Endodermal cell (in vitro differentiated cells): ENCODE measurements around the gene TTC13. TPM values are rescaled to one million over a fixed set of nuclear protein-coding genes. Genes with fewer than 3 reads are reported as not detected.

ENCODE experiments used
- DNase-seq: peaks from one replicate; pipeline ENCODE4 v3.0.0-alpha.2; 2017
- H3K27ac ChIP-seq: 2 replicates; pipeline ENCODE4 v1.5.1; 2013; ENCODE audit warnings: mild to moderate bottlenecking, low read depth, low read length, moderate library complexity
- H3K27me3 ChIP-seq: 2 replicates; pipeline ENCODE4 v1.6.1; 2013; ENCODE audit warnings: mild to moderate bottlenecking, low read length, moderate library complexity; ENCODE audit not compliant: insufficient read depth, control insufficient read depth, poor library complexity, severe bottlenecking
- H3K36me3 ChIP-seq: 2 replicates; pipeline ENCODE4 v1.7.0; 2013; ENCODE audit warnings: mild to moderate bottlenecking, low read length, moderate library complexity; ENCODE audit not compliant: control insufficient read depth, insufficient read depth
- H3K4me1 ChIP-seq: one replicate; pipeline ENCODE4 v1.7.0; 2013; ENCODE audit warnings: low read length; ENCODE audit not compliant: control insufficient read depth, insufficient read depth
- H3K4me3 ChIP-seq: 2 replicates; pipeline ENCODE4 v1.5.1; 2013; ENCODE audit warnings: mild to moderate bottlenecking, low read length, moderate library complexity
- H3K9ac ChIP-seq: 2 replicates; pipeline ENCODE4 v1.6.1; 2013; ENCODE audit warnings: mild to moderate bottlenecking, low read length, moderate library complexity; ENCODE audit not compliant: poor library complexity, severe bottlenecking; ENCODE audit errors: extremely low read depth
- H3K9me3 ChIP-seq: 2 replicates; pipeline ENCODE4 v1.6.1; 2013; ENCODE audit warnings: mild to moderate bottlenecking, low read length, moderate library complexity; ENCODE audit not compliant: control insufficient read depth
- H3K27ac Mint-ChIP-seq: 2 replicates; pipeline ENCODE4 v1.8.0; 2020; ENCODE audit warnings: mixed read lengths
- H3K27me3 Mint-ChIP-seq: 2 replicates; pipeline ENCODE4 v1.8.0; 2021; ENCODE audit warnings: mild to moderate bottlenecking, mixed read lengths; ENCODE audit not compliant: insufficient read depth
- H3K36me3 Mint-ChIP-seq: 2 replicates; pipeline ENCODE4 v1.8.0; 2020; ENCODE audit warnings: low read depth, mixed read lengths
- H3K4me1 Mint-ChIP-seq: 2 replicates; pipeline ENCODE4 v1.8.0; 2020; ENCODE audit warnings: mixed read lengths
- H3K4me3 Mint-ChIP-seq: 2 replicates; pipeline ENCODE4 v1.8.0; 2020; ENCODE audit warnings: mild to moderate bottlenecking, moderate library complexity, mixed read lengths
- H3K9me3 Mint-ChIP-seq: 2 replicates; pipeline ENCODE4 v1.8.0; 2020; ENCODE audit warnings: mild to moderate bottlenecking, mixed read lengths
- WGBS, 2 experiments: methylation state at CpG; one replicate each; pipeline versions ENCODE4 v1.1.5 to v1.1.7; 2013; ENCODE audit warnings: missing lambda C conversion rate in 2 of 2, mixed read lengths in 1 of 2; ENCODE audit not compliant: insufficient coverage in 1 of 2, insufficient read length in 1 of 2; 5-methylcytosine and 5-hydroxymethylcytosine counted together
- total RNA-seq, 2 donors: library from RNA; stranded (reverse); fragmentation: NEBNext Ultra II Directional in 1 of 2; extraction: Animal tissue kit (Norgen Biotek cat#: 25700) in 1 of 2; gene quantifications; 2 replicates in 1 of 2; 3 replicates in 1 of 2; pipeline ENCODE4 v1.2.1, GENCODE V29; 2021
- TF ChIP-seq, protein P1 (sequence below): fragments of 200-600 bp; sonication (generic); conservative IDR thresholded peaks from 2 replicates; pipeline ENCODE4 v1.5.0; 2021; ENCODE audit warnings: antibody characterized with exemption, mild to moderate bottlenecking

The TTC13 gene
- total RNA-seq, 2 donors from 2014 or later: 12.4 to 14.5 TPM

DNA sequence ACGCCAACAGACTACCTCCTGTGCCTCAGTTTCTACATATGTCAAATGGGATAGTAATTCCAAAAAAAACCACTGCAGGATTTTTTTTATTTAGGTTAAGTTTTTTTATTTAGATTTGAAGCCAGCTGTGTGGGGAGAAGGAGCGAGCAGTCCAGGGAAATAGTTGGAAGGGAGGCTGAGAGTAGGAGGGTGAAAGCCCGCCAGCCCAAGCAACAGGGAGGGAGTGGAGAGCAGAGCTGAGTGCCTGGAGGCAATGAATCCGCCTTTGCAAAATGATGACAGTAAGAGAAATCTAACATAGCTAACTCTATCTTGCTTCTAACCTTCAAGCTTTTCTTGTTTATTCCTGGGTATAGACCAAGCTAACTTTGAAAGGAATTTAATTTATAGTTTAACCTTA, 94.7 kb downstream of the TTC13 start:
- Histone ChIP-seq H3K4me3 (no peak overlapping the region), H3K9ac (no peak overlapping the region), H3K27ac (no peak overlapping the region), H3K27me3 (no peaks in the 10 kb centered on the region), H3K4me1 (no peaks in the 10 kb centered on the region), H3K9me3 (peaks cover 19% of the 10 kb centered on the region), H3K36me3 (no peaks in the 10 kb centered on the region)
- Mint-ChIP-seq H3K9me3 (peaks cover 22% of the 10 kb centered on the region), H3K4me1 (peaks cover 9% of the 10 kb centered on the region), H3K27me3 (peaks cover 21% of the 10 kb centered on the region), H3K27ac (no peak overlapping the region), H3K36me3 (no peaks in the 10 kb centered on the region), H3K4me3 (no peak overlapping the region)
- TF ChIP-seq, protein P1, sequence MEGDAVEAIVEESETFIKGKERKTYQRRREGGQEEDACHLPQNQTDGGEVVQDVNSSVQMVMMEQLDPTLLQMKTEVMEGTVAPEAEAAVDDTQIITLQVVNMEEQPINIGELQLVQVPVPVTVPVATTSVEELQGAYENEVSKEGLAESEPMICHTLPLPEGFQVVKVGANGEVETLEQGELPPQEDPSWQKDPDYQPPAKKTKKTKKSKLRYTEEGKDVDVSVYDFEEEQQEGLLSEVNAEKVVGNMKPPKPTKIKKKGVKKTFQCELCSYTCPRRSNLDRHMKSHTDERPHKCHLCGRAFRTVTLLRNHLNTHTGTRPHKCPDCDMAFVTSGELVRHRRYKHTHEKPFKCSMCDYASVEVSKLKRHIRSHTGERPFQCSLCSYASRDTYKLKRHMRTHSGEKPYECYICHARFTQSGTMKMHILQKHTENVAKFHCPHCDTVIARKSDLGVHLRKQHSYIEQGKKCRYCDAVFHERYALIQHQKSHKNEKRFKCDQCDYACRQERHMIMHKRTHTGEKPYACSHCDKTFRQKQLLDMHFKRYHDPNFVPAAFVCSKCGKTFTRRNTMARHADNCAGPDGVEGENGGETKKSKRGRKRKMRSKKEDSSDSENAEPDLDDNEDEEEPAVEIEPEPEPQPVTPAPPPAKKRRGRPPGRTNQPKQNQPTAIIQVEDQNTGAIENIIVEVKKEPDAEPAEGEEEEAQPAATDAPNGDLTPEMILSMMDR: no peak
- WGBS, 2 experiments: 76 to 93% methylated on average over 2 to 4 of the region's 4 CpGs
- no peak for DNase-seq

GRCh38 chr1:230879778-230880177, 98.9 kb downstream of the TTC13 start:
- H3K27ac Mint-ChIP-seq: no peak overlapping the region
- 78% methylated on average over 6 of the region's 8 CpGs; no CpG with 5 or more reads in 1 of the 2 experiments for WGBS, 2 experiments

GRCh38 chr1:230878591-230878990, 100.1 kb downstream of the TTC13 start:
- Mint-ChIP-seq H3K27ac (no peak overlapping the region), H3K27me3 (peaks cover 6% of the 10 kb centered on the region), H3K4me3 (no peak overlapping the region), H3K36me3 (no peaks in the 10 kb centered on the region), H3K4me1 (peaks cover 17% of the 10 kb centered on the region), H3K9me3 (peaks cover 1% of the 10 kb centered on the region)
- Histone ChIP-seq H3K9me3 (peaks cover under 1% of the 10 kb centered on the region), H3K9ac (no peak overlapping the region), H3K27me3 (no peaks in the 10 kb centered on the region), H3K27ac (no peak overlapping the region), H3K36me3 (no peaks in the 10 kb centered on the region), H3K4me1 (peaks cover 3% of the 10 kb centered on the region), H3K4me3 (no peak overlapping the region)
- 82 to 90% methylated on average over 3 to 5 of the region's 5 CpGs for WGBS, 2 experiments
- DNase-seq: no peak
- TF ChIP-seq, protein P1: no peak

More at GRCh38 chr1:230879778-230880177, 98.9 kb downstream of the TTC13 start:
- Histone ChIP-seq H3K27ac (no peak overlapping the region), H3K36me3 (no peaks in the 10 kb centered on the region), H3K27me3 (no peaks in the 10 kb centered on the region), H3K4me1 (peaks cover 3% of the 10 kb centered on the region), H3K9me3 (peaks cover 12% of the 10 kb centered on the region), H3K4me3 (no peak overlapping the region), H3K9ac (no peak overlapping the region)
- DNase-seq: no peak
- TF ChIP-seq, protein P1: no peak
- peaks cover 13% of the 10 kb centered on the region for H3K27me3 Mint-ChIP-seq
- H3K9me3 Mint-ChIP-seq: peaks cover 12% of the 10 kb centered on the region
- no peaks in the 10 kb centered on the region for H3K36me3 Mint-ChIP-seq
- H3K4me3 Mint-ChIP-seq: no peak overlapping the region
- peaks cover 17% of the 10 kb centered on the region for H3K4me1 Mint-ChIP-seq
